CD4-positive, alpha-beta T cell treated with Interleukin-17A for 1 hour (primary cell): ENCODE measurements around the gene MAPK8IP3.

Experiments
- DNase-seq: peaks from one replicate; pipeline ENCODE4 v3.0.0-alpha.2; 2020

The MAPK8IP3 gene

DNA sequence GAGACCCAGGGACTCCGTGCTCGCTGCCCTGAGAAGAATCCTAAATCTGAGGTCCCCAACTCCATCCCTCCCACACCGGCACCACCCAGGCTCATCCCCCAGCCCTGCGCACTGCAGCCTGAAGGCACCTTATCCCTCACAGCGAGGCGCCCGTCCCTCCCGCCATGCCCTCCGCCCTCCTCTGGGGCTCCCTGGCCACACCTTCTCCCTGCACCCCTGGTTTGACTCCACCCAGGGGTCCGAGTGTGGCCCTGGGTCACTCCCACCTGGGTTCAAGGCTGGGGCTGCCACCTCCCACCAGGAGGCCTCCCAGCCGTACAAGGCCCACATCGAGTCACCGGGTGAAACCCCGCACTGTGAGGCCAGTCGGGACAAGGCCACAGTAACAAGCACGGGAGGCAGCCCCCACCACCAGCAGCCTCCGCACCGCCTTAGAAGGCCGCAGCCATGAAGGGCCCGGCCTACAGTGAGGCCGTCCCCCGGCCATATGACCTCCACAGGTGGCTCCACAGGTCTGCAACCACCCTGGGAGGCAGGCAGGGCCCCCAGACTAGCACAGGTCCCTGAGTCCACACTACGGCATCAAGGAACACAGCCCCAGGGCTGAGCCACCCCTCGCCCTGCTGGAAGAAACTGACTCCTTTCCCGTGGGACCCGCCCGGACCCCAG, 112.3 kb downstream of the MAPK8IP3 start:
- no peak for DNase-seq

DNA sequence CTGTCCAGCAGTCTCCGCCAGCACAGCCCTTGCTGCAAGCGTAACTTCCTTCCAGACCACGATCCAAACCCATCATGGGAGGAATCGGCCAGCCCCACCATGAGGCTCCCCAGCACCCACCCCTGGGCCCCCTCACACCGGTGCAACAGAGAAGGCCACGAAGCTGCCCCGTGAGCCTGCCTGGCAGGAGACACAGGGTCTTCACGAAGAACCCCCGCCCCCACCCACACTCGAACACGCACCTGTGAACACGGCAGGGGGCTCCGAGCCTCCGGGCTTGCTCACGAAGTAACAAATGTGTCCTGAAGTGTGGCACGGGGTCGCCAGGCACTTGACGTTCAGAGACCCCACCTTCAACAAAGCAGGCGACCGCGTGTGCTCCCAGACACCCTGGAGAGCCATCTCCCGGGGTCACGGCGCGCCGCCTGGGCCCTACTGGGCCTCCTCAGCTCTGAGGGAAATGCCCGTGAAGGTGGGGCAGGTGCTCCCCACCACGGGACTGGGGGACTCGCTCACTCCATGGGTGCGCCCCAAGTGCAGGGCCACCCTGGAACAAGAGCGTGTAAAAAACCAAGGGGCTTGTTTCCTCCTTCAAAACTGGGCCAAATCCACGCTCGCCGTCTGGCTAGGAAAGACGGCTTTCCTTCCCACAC, 113.0 kb downstream of the MAPK8IP3 start:
- DNase-seq, result no peak

DNA sequence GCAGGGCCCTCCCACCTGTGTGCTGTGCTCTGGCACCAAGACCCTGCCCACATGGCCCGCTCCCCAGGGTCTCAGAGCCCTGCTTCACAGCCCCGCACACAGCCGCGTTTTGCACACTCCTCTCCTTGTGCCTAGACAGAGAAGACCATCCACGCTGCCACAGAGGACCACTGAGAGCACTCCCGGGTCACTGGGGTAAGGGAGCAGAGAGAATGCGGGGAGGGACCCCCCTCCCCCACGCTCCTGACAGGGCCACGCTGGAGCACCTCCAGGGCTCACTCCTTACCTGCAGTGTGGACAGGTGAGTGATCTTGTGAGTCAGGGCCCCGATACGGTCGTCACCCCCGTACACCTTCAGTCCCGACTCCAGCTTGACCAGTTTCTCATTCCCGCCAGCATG, 113.6 kb downstream of the MAPK8IP3 start:
- no peak for DNase-seq
